AG09309 (cell line): ENCODE data around the gene SULF2.

Experiments used
- DNase-seq: peaks from one replicate; pipeline ENCODE4 v3.0.0-alpha.2; 2010; ENCODE audit warnings: low read depth
- H3K4me3 ChIP-seq: 2 replicates; pipeline ENCODE4 v1.5.1; 2011; ENCODE audit warnings: mild to moderate bottlenecking, low read depth, low read length, moderate library complexity; ENCODE audit not compliant: control insufficient read depth
- CTCF ChIP-seq: IDR thresholded peaks from 2 replicates; pipeline ENCODE4 v1.5.1; 2011; ENCODE audit warnings: mild to moderate bottlenecking, low read depth, low read length, inconsistent platforms; ENCODE audit not compliant: insufficient read depth, control insufficient read depth; ENCODE audit errors: missing control alignments

The SULF2 gene

GRCh38 chr20:47655635-47656034, 129.6 kb downstream of the SULF2 start:
- DNase-seq = no peak
- no peak for TF ChIP-seq CTCF
- H3K4me3 ChIP-seq = no peak overlapping the region

GRCh38 chr20:47654370-47654769, 130.9 kb downstream of the SULF2 start:
- TF ChIP-seq CTCF = no peak
- no peak for DNase-seq
- no peak overlapping the region for H3K4me3 ChIP-seq

- TF ChIP-seq CTCF = no peak
- DNase-seq = no peak
- H3K4me3 ChIP-seq = no peak overlapping the region
These were observed 131.4 kb downstream of the SULF2 start for GRCh38 chr20:47653869-47654268.

DNA sequence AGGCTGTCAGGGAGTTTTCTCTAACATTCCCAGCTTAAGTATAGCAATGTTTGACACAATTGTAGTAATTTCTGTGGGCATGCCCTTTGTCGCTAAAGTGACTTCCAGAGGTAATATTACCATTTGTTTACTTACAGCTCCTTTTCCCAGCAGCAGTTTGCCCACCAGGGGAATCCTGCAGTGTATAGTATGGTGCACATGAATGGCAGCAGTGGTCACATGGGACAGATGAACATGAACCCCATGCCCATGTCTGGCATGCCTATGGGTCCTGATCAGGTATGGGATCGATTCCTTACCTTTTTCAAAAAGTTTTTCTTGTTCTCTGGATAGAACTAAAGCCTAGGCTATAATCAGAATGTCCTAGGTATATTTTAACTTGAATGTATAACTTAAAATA, 132.5 kb downstream of the SULF2 start:
- DNase-seq = no peak
- H3K4me3 ChIP-seq = no peak overlapping the region

DNA sequence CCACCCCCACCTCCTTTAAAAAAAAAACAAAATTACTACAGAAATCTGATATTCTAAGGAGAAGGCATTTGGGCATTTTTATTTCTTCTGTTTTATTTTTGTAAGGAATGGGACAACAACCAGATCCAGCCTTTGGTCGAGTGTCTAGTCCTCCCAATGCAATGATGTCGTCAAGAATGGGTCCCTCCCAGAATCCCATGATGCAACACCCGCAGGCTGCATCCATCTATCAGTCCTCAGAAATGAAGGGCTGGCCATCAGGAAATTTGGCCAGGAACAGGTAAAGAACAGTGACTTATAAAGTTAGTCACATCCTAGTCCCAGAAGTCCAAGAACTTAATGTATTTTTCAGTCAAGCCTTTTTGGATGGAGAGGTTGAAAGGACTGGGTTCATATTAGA, 133.0 kb downstream of the SULF2 start:
- no peak for DNase-seq
- H3K4me3 ChIP-seq = no peak overlapping the region
- no peak for TF ChIP-seq CTCF

More for the DNA sequence above, 132.5 kb downstream of the SULF2 start:
- TF ChIP-seq CTCF = no peak

DNA sequence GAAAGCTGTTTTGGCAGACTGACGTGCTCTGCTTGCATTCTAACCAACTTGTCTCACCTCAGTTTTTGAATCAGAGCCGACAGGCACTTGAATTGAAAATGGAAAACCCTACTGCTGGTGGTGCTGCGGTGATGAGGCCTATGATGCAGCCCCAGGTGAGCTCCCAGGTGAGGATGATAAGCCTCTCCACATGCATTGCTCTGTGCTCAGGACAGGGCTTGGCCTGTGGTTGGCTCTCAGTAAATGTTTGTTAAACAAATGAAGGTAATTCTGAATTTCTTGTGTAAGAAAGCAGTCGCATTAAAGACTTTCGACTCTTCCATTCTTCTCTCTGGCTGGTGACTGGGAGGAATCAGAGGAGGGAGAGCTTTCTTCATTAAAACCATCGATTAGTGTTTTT, 136.3 kb downstream of the SULF2 start:
- H3K4me3 ChIP-seq = no peak overlapping the region
- no peak for DNase-seq
- TF ChIP-seq CTCF = no peak

DNA sequence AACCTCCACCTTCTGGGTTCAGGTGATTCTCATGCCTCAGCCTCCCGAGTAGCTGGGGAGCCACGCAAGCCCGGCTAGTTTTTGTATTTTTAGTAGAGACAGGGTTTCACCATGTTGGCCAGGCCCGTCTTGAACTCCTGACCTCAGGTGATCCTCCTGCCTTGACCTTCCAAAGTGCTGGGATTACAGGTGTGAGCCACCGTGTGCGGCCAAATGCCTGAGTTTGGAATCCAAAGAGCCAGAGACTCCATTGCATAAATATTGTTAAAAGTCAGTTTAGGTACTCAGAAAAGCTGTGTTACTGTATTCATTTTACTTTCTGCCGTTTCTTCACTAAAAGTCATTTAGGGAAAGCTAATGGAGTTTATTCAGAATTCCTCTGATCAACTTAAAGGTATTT, 137.3 kb downstream of the SULF2 start:
- no peak for TF ChIP-seq CTCF
- no peak overlapping the region for H3K4me3 ChIP-seq
- DNase-seq = no peak
